MG63 (cell line): ENCODE results near the gene RPS19. TPM values are rescaled to one million over a fixed set of nuclear protein-coding genes. Genes with fewer than 3 reads are reported as not detected.

Experiments used
- DNase-seq: peaks from one replicate; pipeline ENCODE4 v3.0.0-alpha.2; 2020
- H3K27me3 ChIP-seq: fragments of 250-450 bp; sonication (Bioruptor Pico); 2 replicates; pipeline ENCODE4 v1.5.1; 2020; ENCODE audit warnings: mild to moderate bottlenecking, moderate library complexity
- H3K36me3 ChIP-seq: fragments of 250-450 bp; sonication (Bioruptor Pico); 2 replicates; pipeline ENCODE4 v1.5.1; 2020; ENCODE audit warnings: mild to moderate bottlenecking, moderate library complexity
- H3K4me3 ChIP-seq: fragments of 250-450 bp; sonication (Bioruptor Pico); 2 replicates; pipeline ENCODE4 v1.5.1; 2020; ENCODE audit warnings: mild to moderate bottlenecking, moderate library complexity
- H3K9me3 ChIP-seq: fragments of 250-450 bp; sonication (Bioruptor Pico); 2 replicates; pipeline ENCODE4 v1.5.1; 2020; ENCODE audit warnings: mild to moderate bottlenecking, moderate library complexity
- total RNA-seq: library from RNA; depleted of rRNA; stranded (reverse); fragments of >200 nt; shearing (Covaris generic); gene quantifications from 2 replicates; pipeline ENCODE4 v1.2.3, GENCODE V29; 2014; ENCODE audit warnings: low replicate concordance

Gene RPS19
- total RNA-seq, 1 experiment from 2014 or later, result 2,559 TPM

- Histone ChIP-seq H3K9me3 (no peaks in the 10 kb centered on the region), H3K27me3 (peaks cover 37% of the 10 kb centered on the region), H3K36me3 (no peaks in the 10 kb centered on the region)
Measured at GRCh38 chr19:41849067-41849466, 11.0 kb upstream of the RPS19 start.

DNA sequence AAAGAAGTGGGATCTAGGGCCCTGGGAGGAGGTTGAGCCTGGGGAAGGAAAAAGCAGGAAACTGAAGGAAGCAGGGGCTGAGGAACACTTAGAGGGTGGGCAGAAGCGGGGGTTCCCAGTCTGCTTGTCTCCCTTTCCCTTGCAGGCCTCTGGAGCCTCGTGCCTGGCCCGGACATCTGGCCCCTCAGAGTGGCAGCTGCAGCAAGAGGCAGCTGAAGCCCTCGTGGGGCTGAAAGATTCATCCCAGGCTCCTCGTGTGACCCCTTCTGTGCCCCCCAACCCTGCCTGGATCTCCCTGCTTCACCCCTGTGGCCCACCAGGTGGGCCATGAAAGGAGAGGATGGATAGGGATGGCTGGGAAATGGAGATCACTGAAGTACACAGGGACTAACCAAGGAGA, 9.7 kb upstream of the RPS19 start:
- no peak overlapping the region for H3K4me3 ChIP-seq
- DNase-seq, result no peak
- peaks cover 48% of the 10 kb centered on the region for H3K27me3 ChIP-seq
- H3K36me3 ChIP-seq, result no peaks in the 10 kb centered on the region
- H3K9me3 ChIP-seq, result no peaks in the 10 kb centered on the region

More at GRCh38 chr19:41849067-41849466, 11.0 kb upstream of the RPS19 start:
- H3K4me3 ChIP-seq, result no peak overlapping the region
- no peak for DNase-seq

- DNase-seq, result no peak
- Histone ChIP-seq H3K4me3 (no peak overlapping the region), H3K36me3 (no peaks in the 10 kb centered on the region), H3K9me3 (no peaks in the 10 kb centered on the region), H3K27me3 (peaks cover 45% of the 10 kb centered on the region)
Measured at GRCh38 chr19:41851456-41851855, 8.6 kb upstream of the RPS19 start.

- Histone ChIP-seq H3K9me3 (no peaks in the 10 kb centered on the region), H3K27me3 (peaks cover 44% of the 10 kb centered on the region), H3K4me3 (no peak overlapping the region), H3K36me3 (no peaks in the 10 kb centered on the region)
- no peak for DNase-seq
Measured at GRCh38 chr19:41853344-41853743, 6.7 kb upstream of the RPS19 start.

DNA sequence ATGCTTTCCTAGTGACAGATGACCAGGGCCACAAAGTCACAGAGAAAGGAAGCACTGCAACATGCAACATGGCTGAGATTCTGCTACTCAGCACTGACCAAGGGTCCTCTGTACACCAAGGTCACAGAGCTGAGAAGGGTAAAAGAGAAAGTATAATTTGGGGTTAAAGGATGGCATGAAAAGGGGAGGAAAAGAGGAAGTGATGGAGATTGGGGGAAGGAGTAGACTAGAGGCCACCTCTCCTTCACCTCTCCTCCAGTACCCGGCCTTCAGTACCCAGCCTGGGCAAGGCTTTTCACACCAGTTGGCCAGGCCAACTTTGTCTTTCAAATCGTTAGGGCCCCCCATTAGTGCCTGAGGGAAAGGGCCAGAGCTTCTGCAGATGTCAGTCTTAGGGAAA, 6.3 kb upstream of the RPS19 start:
- Histone ChIP-seq H3K27me3 (peaks cover 44% of the 10 kb centered on the region), H3K9me3 (no peaks in the 10 kb centered on the region), H3K4me3 (no peak overlapping the region), H3K36me3 (no peaks in the 10 kb centered on the region)
- no peak for DNase-seq

DNA sequence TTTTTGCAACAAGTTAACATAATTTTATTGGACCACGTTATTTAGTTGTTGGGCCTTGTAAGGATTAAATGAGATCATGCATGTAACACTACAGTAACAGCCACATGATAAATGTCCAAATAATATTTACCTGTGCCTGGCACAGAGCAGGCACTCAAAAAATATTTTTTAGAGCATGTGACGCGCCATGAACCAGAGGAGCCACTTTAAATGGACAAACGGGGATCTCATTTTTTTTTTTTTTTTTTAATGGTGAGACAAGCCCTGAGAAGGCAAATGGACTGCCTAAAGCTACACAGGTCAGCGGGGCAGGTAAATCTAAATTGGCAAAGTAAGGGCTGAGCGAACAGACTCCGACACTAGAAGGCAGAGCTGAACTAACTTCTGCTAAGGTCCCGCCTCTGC, 840 bp upstream of the RPS19 start:
- H3K4me3 ChIP-seq, result peak overlapping the region; percentile 100
- no peaks in the 10 kb centered on the region for H3K9me3 ChIP-seq
- peaks cover 14% of the 10 kb centered on the region for H3K27me3 ChIP-seq
- peaks cover 40% of the 10 kb centered on the region for H3K36me3 ChIP-seq
- DNase-seq, result no peak

DNA sequence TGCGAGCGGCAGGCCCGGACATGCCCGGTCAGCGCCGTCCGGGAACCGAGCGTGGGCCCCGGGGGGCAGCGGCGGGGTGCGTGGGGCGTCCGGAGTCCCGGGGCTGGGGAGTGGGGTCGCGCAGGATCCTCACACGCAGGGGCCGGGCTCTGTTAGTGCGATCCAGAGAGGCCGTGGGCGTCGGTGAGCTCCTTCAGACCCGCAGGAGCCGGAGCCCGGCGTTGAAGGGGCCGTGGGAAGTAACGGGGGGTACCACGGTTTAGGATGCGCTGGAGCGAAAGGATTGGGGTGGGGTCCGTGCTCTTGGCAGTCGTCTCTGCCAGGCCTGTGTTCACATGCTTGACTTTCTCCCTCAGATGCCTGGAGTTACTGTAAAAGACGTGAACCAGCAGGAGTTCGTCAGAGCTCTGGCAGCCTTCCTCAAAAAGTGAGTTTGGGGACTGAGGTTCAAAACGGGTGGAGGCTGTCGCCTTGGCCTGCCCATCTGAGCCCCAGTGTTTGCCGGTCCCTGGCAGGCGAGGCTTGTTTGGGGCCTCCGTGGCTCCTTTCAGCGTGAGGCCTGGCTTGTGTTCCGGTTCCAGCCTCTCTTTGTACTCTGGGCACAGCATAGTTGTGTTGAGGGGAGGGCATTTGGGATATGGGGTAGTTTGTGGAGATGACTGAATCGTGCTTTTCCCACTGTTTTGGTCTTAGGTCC, 512 bp downstream of the RPS19 start:
- Histone ChIP-seq H3K27me3 (peaks cover 4% of the 10 kb centered on the region; the same call in 1 of the 2 replicates), H3K4me3 (peak overlapping the region; percentile 100), H3K36me3 (peaks cover 53% of the 10 kb centered on the region), H3K9me3 (no peaks in the 10 kb centered on the region)
- no peak for DNase-seq

- peaks cover 60% of the 10 kb centered on the region for H3K36me3 ChIP-seq
Measured at GRCh38 chr19:41861116-41861768, 1.2 kb downstream of the RPS19 start.

DNA sequence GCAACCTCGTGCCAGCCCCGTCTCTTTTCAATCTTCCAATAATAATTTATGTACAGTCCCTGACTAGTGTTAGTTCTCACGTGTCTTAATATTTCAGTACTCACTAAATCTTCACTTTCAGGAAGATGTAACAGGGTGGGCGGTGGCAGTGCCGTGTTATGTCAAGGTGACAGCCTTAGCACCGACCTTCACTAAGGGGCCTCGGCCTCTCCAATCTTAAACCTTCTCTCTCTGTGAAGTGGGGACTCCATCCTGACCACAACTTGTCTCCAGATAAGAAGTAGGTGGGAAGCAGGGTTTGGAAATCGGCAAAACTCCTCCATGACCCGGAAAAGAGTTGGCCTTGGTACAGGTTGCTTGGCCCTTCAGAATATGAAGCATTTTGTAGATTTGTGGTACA, 1.8 kb downstream of the RPS19 start:
- no peak for DNase-seq
- Histone ChIP-seq H3K36me3 (peaks cover 66% of the 10 kb centered on the region), H3K27me3 (0 out of 2 replicates have a peak, but pooled peaks cover 2% of the 10 kb centered on the region), H3K9me3 (no peaks in the 10 kb centered on the region), H3K4me3 (peak overlapping the region; percentile 100)

More at GRCh38 chr19:41861116-41861768, 1.2 kb downstream of the RPS19 start:
- Histone ChIP-seq H3K9me3 (no peaks in the 10 kb centered on the region), H3K27me3 (0 out of 2 replicates have a peak, but pooled peaks cover 4% of the 10 kb centered on the region), H3K4me3 (peak overlapping the region; percentile 100)
- DNase-seq, result no peak

GRCh38 chr19:41862445-41862986, 2.5 kb downstream of the RPS19 start:
- no peak for DNase-seq
- Histone ChIP-seq H3K4me3 (peak overlapping the region; percentile 100), H3K36me3 (peaks cover 73% of the 10 kb centered on the region), H3K27me3 (0 out of 2 replicates have a peak, but pooled peaks cover 2% of the 10 kb centered on the region), H3K9me3 (no peaks in the 10 kb centered on the region)

DNA sequence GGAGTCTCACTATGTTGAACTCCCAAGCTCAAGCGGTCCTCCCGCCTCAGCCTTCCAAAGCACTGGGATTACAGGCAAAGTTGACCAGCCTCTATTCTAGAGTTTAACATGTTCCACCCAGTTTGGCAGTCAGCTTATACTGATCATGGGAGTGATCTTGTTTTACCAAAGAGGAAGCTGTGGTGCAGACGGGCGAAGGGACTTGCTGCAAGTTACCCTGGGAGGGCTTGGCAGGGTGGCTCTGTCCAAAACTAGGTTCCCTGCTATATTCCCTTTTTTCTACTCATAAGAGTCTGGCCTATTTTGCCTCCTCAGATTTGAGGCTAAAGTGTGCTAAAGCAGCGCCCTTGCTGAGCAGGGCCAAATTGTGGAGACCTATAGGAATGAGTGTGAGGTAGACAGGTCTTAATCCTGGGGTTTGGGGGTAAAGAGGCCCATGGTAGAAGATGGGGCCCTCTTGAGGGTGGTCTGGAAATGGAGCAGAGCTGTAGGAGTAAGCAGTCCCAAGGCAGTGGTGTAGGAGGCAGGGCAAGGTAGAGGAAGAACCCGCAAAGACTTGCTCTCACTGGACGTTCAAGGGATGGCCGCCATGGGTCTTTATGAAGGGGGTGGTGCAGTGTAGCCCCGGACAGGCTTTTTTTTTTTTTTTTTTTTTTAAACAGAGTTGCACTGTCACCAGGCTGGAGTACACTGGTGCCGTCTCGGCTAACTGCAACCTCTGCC, 3.3 kb downstream of the RPS19 start:
- Histone ChIP-seq H3K36me3 (peaks cover 81% of the 10 kb centered on the region), H3K9me3 (no peaks in the 10 kb centered on the region), H3K27me3 (0 out of 2 replicates have a peak, but pooled peaks cover 2% of the 10 kb centered on the region), H3K4me3 (peak overlapping the region; percentile 100; the same call in 1 of the 2 replicates)
- no peak for DNase-seq

DNA sequence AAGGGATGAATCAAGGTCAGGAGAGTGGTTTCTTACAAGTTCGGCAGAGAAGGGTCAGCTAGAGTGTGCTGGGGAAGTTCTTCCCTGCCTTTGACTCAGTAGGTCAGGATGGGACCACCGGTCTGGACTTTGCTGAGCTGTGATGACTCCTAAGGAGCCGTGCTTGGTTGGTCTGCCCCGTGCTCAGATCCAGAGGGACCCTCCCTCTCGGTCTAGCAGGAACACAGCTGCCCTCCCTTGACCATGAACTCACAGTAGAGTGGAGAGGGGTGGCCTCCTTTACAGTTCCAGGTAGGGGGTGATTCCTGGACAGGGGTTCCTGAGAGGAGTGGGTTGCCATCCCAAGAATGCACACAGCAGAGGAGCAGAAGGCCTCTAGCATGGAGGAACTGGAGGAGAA, 4.3 kb downstream of the RPS19 start:
- Histone ChIP-seq H3K27me3 (0 out of 2 replicates have a peak, but pooled peaks cover 2% of the 10 kb centered on the region), H3K36me3 (peaks cover 91% of the 10 kb centered on the region), H3K9me3 (no peaks in the 10 kb centered on the region), H3K4me3 (no peak overlapping the region)
- DNase-seq, result no peak

DNA sequence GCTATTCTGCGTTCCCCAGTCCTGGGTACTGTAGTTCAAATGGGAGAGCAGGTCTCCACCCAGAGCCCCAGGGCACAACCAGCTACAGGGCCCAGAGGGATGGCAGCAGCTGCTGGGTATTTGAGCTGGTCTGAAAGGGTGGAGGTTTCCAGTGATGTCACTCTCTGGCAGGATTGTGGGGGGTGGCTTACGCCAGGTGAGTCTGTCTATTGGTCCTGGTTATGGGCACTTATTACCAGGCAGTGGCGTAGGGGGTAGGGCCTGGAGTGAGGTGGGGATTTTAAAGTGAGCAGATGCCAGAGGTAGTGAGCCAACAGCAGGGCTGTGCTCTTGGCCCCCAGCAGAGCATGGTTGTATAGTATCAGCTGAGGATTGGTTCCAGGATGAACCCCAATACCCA, 6.2 kb downstream of the RPS19 start:
- Histone ChIP-seq H3K36me3 (peaks cover 100% of the 10 kb centered on the region), H3K4me3 (no peak overlapping the region), H3K27me3 (0 out of 2 replicates have a peak, but pooled peaks cover 2% of the 10 kb centered on the region), H3K9me3 (no peaks in the 10 kb centered on the region)
- DNase-seq, result no peak

- no peak for DNase-seq
- peaks cover 95% of the 10 kb centered on the region for H3K36me3 ChIP-seq
- H3K9me3 ChIP-seq, result peaks cover 2% of the 10 kb centered on the region; the same call in 1 of the 2 replicates
- no peak overlapping the region for H3K4me3 ChIP-seq
- 0 out of 2 replicates have a peak, but pooled peaks cover 2% of the 10 kb centered on the region for H3K27me3 ChIP-seq
Measured at GRCh38 chr19:41868120-41868988, 8.3 kb downstream of the RPS19 start.

DNA sequence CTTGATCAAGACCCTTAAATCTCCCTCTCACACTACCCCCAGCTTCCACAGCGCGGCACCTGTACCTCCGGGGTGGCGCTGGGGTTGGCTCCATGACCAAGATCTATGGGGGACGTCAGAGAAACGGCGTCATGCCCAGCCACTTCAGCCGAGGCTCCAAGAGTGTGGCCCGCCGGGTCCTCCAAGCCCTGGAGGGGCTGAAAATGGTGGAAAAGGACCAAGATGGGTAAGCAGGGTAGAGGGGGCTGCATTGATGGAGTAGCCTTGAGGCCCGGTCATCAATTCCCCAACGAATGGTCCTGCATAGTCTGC, 8.9 kb downstream of the RPS19 start:
- H3K9me3 ChIP-seq, result peaks cover 2% of the 10 kb centered on the region; the same call in 1 of the 2 replicates
- peaks cover 89% of the 10 kb centered on the region for H3K36me3 ChIP-seq
- H3K4me3 ChIP-seq, result no peak overlapping the region
- H3K27me3 ChIP-seq, result 0 out of 2 replicates have a peak, but pooled peaks cover under 1% of the 10 kb centered on the region
- no peak for DNase-seq

GRCh38 chr19:41869374-41869955, 9.4 kb downstream of the RPS19 start:
- Histone ChIP-seq H3K9me3 (peaks cover 2% of the 10 kb centered on the region; the same call in 1 of the 2 replicates), H3K4me3 (no peak overlapping the region), H3K27me3 (no peaks in the 10 kb centered on the region), H3K36me3 (peaks cover 84% of the 10 kb centered on the region)
- no peak for DNase-seq
